Measurements from ENCODE around the gene BARHL1.

Gene BARHL1

DNA sequence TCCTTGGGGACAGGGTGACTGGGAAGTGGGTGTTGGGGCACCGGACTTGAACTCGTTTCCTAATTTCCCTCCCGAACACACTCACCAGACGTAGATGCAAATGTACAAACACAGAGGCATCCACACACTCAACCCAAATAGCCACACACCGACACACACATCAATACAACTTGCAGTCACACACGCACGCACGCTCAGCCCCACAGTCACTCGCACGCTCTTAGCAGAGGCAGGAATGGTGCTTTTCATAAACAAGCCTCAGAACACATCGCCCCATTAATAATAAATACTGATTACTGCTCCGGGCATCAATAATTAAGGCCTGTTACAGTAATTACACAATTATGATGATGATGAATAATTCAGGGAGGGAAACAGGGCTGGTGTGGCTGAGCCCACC, 5.7 kb downstream of the BARHL1 start:
- H3K27ac ChIP-seq = no peak overlapping the region
- no peak for TF ChIP-seq ZFX (IDR thresholded peaks at IDR 0.05; ENCODE audit: borderline replicate concordance)
- TF ChIP-seq, protein P1, sequence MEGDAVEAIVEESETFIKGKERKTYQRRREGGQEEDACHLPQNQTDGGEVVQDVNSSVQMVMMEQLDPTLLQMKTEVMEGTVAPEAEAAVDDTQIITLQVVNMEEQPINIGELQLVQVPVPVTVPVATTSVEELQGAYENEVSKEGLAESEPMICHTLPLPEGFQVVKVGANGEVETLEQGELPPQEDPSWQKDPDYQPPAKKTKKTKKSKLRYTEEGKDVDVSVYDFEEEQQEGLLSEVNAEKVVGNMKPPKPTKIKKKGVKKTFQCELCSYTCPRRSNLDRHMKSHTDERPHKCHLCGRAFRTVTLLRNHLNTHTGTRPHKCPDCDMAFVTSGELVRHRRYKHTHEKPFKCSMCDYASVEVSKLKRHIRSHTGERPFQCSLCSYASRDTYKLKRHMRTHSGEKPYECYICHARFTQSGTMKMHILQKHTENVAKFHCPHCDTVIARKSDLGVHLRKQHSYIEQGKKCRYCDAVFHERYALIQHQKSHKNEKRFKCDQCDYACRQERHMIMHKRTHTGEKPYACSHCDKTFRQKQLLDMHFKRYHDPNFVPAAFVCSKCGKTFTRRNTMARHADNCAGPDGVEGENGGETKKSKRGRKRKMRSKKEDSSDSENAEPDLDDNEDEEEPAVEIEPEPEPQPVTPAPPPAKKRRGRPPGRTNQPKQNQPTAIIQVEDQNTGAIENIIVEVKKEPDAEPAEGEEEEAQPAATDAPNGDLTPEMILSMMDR (IDR thresholded peaks at IDR 0.05) = no peak

DNA sequence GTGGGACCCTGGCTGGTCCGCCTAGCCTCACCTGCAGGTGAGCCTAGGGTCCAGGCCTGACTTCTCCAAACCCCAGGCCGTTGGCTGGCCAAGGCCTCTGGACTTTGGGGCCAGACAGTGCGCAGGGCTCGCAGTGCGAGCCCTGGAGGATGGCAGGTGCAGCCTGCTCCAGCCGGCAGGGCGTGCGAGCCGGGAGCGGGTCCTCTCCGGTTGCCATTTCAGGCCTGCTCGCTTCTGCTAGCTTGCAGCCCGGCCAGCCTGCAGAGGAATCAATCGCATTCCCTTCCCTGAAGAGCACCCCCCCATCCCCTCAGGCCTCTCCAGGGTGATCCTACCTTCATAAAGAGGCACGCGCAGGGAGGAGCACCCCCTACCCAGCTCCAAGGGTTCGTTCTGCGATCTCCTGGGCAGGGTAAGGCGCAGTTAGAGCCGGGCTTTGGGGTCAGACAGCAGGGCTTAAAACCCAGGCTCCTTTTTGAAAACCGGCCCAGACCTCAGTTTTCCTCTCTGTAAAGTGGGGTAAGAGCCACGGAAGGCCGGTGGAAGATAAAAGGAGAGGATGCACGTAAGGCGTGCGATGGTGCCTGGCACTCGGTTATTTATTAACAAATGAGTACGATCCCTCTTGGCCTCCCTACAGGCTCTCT, 6.2 kb downstream of the BARHL1 start:
- no peak overlapping the region for H3K27ac ChIP-seq
- TF ChIP-seq, protein P1 (IDR thresholded peaks at IDR 0.05) = no peak
- no peak for TF ChIP-seq ZFX (IDR thresholded peaks at IDR 0.05; ENCODE audit: borderline replicate concordance)

DNA sequence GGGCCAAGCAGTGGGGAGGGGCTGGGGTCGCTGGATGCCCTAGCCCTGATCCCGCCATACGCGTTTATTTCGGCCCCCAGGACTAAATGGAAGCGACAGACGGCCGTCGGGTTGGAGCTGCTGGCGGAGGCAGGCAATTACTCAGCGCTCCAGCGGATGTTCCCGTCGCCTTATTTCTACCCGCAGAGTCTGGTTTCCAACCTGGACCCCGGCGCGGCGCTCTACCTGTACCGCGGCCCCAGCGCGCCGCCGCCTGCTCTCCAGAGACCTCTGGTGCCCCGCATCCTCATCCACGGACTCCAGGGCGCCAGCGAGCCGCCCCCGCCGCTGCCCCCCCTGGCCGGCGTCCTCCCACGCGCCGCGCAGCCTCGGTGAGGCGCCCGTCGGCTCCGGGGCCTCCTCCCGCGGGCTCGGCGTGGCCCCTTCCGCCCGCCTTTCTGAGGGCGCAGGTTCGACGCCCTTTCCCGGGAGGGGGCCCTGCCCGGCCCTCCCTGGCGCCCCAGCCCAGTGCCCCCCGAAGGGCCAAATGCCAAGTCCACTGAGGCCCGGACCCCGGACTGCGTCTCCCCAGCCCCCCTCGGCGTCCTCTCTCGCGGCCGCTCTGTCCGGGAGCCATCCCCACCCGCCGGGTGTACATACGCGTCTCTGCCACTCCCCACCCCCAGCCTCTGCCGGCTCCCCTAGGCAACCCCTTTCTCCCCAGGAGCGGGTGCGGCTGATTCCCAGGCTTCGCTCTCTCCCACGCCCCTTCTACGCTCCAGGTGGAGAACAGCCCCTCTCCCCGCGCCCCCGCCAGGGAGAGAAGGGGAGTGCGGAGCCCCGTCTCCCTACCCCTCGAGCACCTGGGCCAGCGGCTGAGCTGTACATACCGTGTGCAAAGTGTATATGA, 7.0 kb downstream of the BARHL1 start:
- H3K27ac ChIP-seq = no peak overlapping the region
- TF ChIP-seq, protein P1 (IDR thresholded peaks at IDR 0.05) = no peak
- no peak for TF ChIP-seq ZFX (IDR thresholded peaks at IDR 0.05; ENCODE audit: borderline replicate concordance)

DNA sequence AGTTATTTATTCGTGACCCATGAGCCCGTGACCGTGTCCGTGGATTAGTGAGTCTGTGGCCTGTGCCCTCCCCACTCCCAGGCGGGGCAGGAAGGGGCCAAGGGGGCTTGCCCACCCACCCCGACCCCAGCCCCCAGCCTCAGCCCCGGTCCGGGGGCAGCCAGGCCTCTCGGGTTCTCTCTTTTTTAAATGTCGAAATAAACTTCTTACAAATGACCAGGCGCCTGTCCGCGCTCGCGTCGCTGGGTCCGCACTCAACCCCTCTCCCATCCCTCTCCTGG, 7.6 kb downstream of the BARHL1 start:
- no peak overlapping the region for H3K27ac ChIP-seq
- TF ChIP-seq, protein P1 (IDR thresholded peaks at IDR 0.05) = no peak
- TF ChIP-seq ZFX (IDR thresholded peaks at IDR 0.05; ENCODE audit: borderline replicate concordance) = no peak

DNA sequence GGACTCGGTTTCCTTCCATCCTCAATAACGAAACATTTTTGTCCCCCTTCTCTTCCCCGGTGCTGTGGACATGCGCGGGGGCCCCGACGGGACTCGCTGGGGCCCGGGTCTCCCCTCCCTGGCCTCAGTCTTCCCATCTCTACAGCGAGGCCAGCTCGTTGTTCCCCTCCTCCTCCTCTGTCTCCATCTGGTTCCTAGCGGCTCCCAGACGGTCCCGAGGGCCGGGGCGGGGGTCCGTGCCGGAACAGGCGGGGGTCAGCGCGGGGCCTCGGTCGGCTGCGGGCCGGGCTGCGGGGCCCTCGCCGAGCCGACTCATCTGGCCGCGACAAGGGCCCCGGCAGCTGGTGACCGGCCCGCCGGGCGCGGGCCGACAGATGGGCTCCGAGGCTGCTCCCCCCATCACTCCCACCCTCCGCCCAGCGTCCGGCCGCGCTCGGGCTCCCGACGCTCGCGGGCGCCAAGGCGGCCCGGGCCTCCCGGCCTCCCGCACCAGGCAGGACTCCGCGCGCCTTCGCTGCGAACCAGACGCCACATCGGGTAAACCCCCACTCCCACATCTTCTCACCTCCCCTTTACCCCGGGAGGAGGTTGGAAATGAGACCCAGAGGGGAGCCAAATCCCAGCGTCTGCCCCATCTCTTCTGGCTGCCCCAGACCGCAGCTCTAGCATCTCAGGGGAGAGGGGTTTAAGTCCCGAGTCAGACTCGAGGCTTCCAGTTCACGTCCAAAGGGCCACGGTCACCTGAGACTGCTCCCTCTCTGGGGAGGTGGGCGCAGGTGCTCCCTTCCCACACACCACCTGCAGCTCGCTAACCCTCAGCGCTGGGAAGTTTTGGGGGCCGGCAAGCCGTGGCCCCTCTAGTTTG, 8.1 kb downstream of the BARHL1 start:
- no peak overlapping the region for H3K27ac ChIP-seq
- TF ChIP-seq, protein P1 (IDR thresholded peaks at IDR 0.05) = no peak
- no peak for TF ChIP-seq ZFX (IDR thresholded peaks at IDR 0.05; ENCODE audit: borderline replicate concordance)

- TF ChIP-seq, protein P1 (IDR thresholded peaks at IDR 0.05) = no peak
- TF ChIP-seq ZFX (IDR thresholded peaks at IDR 0.05; ENCODE audit: borderline replicate concordance) = no peak
- H3K27ac ChIP-seq = no peak overlapping the region
These were observed 8.8 kb downstream of the BARHL1 start for GRCh38 chr9:132591244-132591643.
